ENCODE data around the gene HOXA7.
A peak's percentile ranks its signal among the peaks of the same experiment; 100 is the strongest.

GRCh38 chr7:27168265-27168947 lies 11.9 kb upstream of the HOXA7 start:
- TF ChIP-seq CTCF (IDR thresholded peaks at IDR 0.05): no peak
- TF ChIP-seq POLR2AphosphoS5 (IDR thresholded peaks at IDR 0.05): peak in 2 of 3 donors; percentile 11 to 19
